GM21786 (cell line): ENCODE measurements around the gene RDH8.

Experiments
- ATAC-seq: cut with Tn5 transposase; IDR thresholded peaks from one replicate; pipeline ENCODE4 v1.9.1; 2021; ENCODE audit not compliant: unreplicated experiment

RDH8 gene, protein sequence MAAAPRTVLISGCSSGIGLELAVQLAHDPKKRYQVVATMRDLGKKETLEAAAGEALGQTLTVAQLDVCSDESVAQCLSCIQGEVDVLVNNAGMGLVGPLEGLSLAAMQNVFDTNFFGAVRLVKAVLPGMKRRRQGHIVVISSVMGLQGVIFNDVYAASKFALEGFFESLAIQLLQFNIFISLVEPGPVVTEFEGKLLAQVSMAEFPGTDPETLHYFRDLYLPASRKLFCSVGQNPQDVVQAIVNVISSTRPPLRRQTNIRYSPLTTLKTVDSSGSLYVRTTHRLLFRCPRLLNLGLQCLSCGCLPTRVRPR

DNA sequence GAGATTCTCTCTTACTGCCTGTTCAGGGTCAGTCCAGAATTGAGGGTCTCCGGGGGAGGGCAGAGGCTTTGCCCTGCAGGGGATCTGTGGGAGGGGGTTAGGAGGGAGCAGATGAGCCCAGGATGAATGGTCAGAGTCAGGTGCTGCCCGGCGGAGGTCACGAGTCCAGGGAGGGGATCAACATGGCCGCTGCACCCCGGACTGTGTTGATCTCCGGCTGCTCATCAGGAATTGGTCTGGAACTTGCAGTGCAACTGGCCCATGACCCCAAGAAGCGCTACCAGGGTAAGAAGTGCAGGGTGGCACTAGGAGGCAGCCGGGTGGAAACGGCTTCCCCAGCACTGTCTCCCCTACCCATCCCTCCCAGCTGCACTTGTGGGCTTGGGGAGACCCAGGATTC, at the start of gene RDH8:
TSS of gene RDH8 (plus strand) at position 168 of the 400 bp plus-strand sequence. CDS start at position 183, 15 bp downstream.
- ATAC-seq = no peak

DNA sequence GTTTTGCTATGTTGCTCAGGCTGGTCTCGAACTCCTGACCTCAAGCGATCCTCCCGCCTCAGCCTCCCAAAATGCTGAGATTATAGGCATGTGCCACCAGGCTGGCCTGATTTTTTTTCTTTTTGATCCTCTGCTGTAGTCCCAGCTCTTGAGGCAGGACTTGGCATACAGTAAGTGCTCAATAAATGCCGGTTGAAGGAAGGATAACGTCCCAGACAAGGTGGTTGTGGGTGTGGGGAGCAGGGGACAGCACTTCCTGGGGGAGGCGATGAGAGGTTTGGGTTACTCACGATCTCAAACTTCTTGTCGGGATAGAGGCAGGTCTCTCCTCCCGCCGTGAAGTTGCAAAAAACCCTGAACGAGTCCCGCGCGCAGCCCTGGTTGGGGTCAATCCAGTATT, 47.3 kb upstream of the RDH8 start:
- no peak for ATAC-seq

DNA sequence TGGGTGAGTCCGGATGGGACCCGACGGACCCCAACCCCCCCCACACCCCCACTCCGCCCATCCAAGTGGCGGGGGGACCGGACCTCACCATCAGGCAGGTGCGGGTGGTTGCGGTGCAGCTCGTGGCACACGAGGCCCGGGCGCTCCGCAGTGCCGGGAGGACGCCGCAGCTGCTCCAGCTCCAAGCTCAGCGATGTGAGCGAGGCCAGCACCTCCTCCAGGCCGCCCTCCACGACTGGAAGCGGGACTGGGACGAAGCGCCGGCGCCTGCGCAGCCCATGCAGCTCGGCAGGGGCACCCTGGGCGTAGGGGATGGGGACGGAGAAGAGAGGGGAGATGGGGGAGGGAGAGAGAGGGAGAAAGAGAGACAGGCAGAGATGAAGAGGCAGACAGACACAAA, 46.8 kb upstream of the RDH8 start:
- no peak for ATAC-seq

DNA sequence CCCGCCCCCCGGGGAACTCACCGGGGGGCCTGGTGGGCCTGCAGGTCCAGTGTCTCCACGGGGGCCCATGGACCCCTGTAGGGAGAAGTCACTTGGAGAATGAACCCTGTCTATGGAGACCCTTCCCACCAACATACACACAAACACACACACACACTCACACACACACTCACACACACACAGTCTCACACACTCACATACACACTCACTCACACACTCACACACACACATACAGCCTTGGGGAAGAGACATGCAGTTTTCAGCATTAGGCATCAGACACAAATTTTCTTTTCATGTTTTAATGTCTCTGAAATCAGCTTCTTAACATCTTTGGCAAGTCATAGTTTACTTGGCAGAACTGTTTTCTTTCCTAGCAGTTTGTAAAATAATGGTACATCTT, 46.0 kb upstream of the RDH8 start:
- no peak for ATAC-seq

DNA sequence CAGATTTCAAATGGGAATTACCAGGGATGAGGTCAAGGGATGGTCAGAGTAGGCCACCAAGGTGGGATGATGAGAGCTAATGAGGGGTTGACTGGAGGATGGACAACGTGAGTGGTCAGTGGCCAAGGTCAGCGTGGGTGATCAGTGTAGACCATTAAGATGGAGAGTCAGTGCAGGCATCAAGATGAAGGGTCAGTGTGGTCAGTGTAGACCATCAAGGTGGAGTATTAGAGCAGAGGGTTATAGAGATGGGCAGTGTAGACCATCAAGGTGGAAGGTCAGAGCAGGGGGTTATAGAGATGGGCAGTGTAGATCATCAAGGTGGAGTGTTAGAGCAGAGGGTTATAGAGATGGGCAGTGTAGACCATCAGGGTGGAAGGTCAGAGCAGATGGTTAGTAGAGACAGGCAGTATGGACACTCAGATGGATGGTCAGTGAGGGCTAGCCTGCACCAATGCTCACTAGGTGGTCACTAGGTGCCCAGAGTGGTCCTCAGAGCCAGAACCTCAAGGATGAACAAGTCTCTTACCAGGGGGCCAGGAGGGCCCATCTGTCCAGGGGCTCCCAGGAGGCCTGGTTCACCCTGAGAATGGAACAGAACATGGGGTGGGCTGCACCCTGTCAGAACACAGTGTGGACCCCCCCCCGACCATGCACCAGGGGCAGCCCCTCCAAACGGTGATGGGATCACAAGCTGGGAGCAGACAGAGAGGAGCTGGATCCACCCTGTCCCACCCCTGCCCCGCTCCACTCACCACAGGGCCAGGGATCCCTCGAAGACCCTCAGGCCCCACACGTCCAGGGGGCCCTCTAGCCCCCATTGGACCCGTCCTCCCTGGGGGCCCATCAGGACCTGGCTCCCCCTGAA, 44.2 kb upstream of the RDH8 start:
- ATAC-seq = no peak

DNA sequence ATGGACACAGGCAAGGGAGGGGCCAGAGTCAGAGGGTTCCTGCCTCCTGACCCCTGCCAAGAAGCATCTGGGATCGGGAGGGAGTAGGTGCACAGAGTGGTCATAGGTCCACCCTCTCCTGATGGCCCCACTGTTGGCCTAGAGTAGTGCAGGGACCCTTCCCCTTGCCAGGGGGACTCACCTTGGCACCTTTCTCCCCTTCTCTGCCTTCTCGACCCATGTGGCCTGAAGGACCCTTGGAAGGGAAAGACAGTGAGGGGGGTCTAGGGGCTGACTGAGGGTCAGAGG, 43.7 kb upstream of the RDH8 start:
- no peak for ATAC-seq

DNA sequence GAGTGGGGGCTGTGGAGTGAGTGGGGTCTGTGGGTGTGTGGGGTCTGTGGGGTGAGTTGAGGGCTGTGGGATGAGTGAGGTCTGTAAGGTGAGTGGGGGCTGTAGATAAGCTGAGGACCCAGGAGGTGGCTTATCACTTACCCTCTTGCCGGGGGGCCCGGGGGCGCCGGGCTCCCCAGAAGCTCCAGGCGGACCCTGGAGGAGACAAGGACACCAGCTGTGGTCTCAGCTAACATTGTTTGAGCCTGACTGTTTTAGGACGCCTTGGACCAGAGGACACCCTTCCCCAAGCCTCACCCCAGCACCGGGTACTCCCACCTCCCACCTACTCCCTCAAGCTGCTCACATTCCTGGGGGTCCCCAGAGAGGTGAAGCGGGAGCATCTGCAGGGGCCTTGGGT, 42.8 kb upstream of the RDH8 start:
- ATAC-seq = no peak

DNA sequence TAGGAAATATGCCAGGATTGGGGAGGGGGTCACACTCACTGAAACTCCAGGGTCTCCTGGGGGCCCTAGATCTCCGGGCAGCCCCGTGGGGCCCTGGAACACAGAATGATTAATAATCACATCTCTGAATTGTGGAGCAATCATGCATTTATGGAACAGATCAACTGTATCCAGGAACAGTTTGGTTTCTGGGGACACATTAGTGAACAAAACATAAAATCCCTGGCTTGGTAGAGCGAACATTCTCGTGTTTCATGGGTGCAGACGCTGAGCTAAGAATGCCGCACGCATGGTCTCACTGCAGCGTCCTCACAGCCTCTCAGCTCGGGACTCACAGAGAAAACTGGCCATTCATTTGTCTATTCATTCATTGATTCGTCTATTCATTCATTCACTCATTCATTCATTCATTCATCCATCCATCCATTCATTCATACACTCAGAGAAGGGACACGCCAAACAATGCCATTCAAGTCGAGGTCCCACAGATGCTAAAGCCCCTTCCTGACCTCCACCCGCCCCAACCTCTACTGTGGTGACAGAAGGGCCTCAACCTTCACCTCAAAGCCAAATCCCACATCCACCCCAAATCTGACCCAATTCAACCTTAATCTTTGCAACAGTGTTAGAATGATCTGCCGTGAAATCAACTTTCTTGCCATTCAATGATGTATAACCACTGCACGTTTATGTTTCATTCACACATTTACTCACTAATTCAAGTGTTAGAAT, 42.0 kb upstream of the RDH8 start:
- no peak for ATAC-seq

DNA sequence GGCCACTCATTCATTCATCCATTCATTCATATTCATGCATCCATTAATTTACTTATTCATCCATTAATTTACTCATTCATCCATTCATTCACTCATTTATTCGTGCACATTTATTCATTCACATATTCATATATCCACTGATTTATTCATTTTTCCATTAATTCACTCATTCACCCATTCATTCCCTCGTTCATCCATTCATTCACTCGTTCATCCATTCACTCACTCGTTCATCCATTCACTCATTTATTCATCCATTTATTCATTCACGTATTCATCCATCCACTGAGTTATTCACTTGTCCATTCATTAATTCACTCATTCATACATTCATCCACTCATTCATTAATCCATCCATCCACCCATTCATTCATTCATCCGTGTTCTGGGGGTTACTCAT, 41.2 kb upstream of the RDH8 start:
- ATAC-seq = no peak

DNA sequence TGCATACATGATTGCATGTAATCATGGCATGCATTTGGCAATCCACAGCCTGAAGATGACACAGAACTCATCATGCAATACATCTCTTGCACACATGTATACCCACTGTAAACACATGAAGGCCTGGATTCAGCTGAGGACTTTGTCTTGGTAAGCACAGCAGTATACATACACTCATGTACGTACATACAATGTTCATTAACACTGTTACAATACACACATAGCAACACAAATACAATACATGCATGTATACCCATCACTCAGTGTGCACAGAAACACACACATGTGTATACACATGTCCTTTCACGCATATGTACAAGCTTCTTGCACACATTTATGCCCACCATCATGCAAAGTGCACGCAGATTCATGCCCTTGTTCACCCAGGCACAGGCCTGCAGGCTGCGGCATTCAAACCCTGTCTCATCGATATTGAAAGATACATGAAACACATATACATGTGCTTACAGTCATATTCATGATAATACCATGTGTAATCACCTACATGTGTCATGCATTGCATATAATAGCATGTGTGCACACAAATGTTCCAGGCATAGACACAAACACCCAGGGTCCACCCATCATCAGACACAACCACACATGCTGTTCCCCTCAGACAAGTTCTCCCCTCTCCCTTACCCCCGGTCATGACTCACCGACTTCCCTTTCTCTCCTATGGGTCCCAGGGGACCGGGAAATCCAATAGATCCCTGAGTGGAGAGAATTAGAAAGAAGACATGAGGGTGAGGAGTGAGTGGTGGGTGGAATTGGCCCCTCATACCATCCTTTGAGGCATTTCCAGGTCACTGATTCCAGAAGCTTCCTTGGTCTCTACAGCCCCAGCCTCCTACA, 31.6 kb upstream of the RDH8 start:
- ATAC-seq = no peak

DNA sequence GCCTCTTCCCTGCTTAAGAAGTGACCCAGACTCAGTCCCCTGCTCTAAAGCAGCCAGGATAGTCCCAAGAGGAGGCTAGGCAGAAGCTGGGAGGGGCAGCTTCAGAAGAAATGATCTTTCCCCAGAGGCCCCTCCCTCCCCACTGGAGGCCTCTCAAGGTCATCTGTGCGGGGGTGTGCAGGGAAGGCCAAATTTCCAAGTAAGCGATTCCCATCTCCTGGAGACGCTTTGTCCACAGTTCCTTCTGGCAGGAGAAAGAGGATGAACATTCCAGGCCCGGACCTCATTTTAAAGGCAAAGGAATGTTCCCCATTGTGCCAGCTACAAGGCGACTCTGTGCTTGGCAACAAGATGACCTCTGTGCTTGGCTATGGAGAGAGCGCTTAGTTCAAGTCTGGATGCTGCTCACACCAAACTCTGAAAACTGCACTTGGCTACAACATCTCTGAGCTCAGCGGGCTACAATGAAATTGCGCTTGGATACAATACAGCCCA, 26.4 kb upstream of the RDH8 start:
- ATAC-seq = no peak

DNA sequence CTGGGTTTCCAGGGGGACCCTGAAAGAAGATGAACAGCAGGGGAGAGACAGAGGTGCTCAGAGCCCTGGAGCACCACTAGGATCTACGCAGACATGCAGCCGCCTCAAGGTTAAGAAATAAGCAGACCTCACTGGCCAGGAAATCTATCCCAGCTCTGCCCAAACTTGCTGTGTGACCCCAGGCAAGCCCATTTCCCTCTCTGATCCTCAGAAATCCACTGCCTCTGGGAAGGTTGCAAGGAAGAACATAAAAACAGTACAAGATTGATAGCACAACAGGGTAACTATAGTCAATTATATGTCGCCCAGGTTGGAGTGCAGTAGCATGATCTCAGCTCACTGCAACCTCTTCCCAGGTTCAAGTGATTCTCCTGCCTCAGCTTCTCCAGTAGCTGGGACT, 23.8 kb upstream of the RDH8 start:
- no peak for ATAC-seq

DNA sequence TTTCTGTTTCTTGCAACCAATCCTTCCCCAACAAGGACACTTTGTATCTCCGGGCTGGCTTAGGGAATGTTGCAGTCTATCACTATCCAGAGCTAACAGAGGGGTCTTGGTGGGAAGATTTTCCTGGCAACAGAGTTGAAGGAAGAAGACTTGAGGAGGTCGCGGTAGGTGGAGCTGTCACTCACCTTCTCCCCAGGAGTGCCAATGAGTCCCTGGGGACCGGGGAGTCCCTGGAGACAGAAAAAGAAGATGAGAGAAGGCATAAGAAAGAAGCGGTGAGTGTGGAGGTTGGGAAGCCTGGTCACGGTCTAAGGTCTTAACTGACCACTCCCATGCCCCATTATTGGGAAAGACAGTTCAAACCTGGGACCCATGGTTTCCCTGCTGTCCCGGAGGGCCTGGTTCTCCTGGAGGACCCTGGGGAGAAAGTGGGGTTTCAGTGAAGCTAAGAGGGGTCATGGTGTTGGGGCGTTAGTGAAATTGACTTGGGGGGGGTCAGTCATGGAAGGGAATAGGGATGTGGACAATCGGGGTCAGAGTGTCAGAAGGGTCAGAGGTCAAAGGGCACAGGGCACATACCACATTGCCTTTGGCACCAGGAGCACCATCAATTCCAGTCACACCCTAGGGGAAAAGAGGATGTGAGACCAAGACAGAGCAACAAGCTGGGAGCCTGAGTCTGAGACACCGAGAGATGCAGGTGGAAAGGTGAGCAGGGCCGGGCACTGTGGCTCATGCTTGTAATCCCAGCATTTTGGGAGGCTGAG, 21.7 kb upstream of the RDH8 start:
- no peak for ATAC-seq

DNA sequence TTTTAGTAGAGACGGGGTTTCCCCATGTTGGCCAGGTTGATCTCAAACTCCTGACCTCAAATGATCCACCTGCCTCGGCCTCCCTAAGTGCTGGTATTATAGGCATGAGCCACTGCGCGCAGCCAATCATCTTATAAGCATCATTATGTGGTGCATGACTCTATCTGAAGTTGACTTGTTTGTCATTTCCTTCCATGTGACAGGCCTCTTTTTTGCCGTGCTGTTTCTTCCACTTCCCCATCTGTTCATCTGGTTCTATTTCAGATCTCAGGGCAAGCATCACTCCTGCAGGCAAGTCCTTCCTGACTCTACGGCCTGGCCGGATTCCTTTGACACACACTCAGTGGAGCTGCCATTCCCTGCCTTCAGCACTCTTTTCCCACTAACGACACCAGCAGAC, 18.2 kb upstream of the RDH8 start:
- no peak for ATAC-seq

DNA sequence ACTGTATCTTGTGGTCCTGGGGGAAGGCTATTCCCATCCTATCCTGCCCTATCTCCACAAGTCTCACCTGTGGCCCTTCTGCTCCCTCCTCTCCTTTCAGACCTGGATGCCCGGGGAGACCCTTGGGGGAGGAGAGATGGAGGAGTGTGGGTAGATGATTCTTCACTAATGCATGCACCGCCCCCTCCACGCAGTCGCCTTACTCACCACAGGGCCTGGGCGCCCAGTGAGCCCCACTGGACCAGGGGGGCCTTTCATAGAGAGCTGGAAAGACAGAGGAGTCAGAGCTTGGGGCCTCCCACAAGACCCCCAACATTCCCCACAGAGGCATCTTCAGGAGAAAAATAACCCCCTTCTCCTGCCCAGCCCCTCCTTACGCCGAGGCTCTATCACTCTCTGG, 17.3 kb upstream of the RDH8 start:
- ATAC-seq = no peak

DNA sequence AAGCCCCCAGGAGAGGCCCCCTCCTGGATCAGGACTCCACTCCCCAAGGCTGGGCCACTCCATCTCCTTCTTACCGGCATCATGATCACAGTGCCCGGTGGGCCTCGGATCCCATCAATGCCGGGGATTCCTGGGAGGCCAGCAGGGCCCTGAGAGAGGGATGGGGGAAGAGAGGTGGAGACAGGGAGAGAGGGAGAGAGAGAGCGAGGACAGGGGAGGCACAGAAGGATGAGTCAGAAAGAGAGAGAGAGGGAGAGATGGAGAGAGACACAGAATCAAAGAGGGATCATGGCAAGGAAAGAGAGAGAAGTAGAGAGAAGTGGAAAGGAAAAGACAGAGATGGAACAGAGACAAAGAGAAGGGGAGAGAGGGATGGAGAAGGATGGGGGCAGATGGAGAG, 16.7 kb upstream of the RDH8 start:
- ATAC-seq = no peak

DNA sequence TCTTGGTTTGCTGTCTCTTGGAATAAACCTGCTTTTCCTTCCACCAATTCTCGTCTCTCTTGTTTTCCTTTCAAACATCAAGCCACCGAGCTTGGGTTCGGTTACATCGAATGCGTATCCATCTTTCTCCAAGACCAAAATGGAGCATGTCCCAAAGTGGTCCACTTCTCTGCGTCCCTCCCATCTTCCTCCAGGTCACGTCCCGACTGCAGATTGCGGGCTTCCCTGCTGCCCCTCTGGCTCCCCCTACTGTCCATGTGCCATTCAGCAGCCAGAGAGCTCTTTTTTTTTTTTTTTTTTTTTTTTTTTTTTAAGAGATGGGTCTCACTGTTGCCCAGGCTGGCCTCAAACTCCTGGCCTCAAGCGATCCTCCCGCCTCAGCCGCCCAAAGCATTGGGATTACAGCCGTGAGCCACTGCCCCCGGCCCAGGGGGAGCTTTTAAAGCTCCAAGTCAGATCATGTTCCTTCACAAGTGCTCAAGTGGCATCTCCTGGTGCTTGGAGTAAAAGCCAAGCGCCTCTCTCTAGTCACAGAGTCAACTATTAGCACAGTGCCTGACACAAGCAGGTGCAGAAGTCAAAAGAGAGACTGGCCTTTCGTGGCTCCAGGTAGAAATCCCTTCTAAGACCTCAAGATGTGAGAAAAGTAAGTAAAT, 13.0 kb upstream of the RDH8 start:
- no peak for ATAC-seq

DNA sequence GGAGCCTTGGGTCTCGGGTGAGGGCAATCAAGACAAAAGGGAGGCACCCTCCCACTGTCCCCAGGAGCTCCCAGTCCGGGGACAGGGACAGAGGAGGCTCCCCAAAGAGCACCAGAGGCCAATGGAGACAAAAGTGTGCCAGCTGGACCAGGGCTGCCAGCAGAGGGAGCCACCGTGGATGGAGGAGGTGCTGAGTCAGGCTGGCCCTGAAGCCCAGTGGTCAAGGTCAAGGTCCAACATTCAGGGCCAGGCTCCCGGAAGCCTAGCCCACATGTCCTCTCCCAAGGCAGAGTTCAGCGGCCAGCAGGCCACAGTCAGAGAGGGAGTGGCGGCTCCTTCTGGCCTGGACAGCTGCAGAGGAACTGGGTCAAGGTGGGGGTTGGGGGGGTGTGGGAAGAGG, 11.4 kb upstream of the RDH8 start:
- ATAC-seq = no peak

DNA sequence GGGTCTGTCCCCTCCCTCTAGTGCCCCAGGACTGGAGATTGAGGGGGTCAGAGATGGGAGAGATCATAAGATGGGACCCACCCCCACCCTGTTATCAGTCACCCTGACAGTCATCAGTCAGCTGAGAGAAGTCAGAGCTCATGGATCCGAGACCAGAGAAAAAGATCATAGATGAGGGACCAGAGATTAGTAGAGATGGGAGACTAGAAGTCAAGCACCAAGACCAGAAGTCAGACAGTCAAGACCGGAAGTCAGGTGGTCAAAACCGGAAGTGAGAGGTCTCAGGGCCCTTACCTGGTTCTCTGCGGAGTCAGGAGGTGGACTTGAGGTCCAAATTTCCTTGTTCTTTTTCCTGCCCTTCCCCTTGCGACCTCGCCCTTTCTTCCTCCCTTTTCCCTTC, 10.0 kb upstream of the RDH8 start:
- ATAC-seq = no peak

DNA sequence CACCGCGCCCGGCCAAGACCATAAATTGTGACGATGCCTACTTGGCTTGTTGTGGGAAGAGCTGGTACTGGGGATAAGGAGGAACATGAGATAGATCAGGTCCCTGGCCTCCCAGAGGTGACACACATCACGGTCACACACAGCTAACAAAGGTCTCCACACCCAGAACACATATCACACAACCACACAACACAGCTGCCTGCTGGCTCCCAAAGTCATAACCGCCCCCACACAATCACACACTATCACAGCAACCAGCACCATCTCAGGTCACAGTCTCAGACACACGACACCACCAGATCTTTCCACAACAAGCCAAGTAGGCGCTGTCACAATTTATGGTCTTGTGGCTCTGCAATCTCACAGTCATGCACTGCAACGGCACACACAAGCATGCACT, 8.7 kb upstream of the RDH8 start:
- no peak for ATAC-seq
